ENCODE results near the gene GUF1. TPM values are rescaled to one million over a fixed set of nuclear protein-coding genes. Genes with fewer than 3 reads are reported as not detected.

Gene GUF1
- total RNA-seq, 1 experiment from 2014 or later: 30.5 TPM

DNA sequence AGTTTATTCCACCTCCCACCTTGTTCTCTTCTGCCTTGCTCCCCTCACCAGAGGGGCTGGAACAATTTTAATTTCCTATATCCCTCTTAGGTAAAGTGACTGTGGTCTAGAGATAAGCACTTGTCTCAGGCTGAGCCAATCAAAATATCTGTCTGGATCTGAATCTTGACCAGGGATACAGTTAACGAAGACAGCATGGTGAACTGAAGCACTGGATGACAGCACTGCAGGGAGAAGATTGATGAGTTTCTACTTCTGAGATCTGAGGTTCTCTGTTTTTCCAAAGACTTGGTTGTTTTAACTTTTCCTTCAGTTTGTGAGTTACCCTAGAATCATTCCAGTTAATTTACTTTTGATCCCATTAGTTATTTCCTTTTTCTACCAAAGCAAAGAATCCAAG lies 34.9 kb downstream of the GUF1 start:
- Histone ChIP-seq H2AFZ (ENCODE audit: low read depth, low read length, poor library complexity, severe bottlenecking) (no peak overlapping the region), H3K4me2 (ENCODE audit: low read length) (no peak overlapping the region), H3K4me3 (replicated peaks in 1 of 2; ENCODE audit: low read depth in 1 of 2, low read length in 2 of 2) (no peak overlapping the region), H3K9me3 (ENCODE audit: control insufficient read depth in 1 of 2, insufficient read depth in 1 of 2, low read depth in 1 of 2, low read length in 2 of 2) (no peaks in the 10 kb centered on the region), H3K36me3 (ENCODE audit: control insufficient read depth in 1 of 2, insufficient read depth in 2 of 2, low read length in 2 of 2) (no peaks in the 10 kb centered on the region; a peak in 1 of 4 replicates), H3K4me1 (ENCODE audit: control insufficient read depth in 1 of 2, insufficient read depth in 2 of 2, low read length in 2 of 2) (no peaks in the 10 kb centered on the region), H3K27me3 (ENCODE audit: insufficient read depth, low read length) (no peaks in the 10 kb centered on the region), H3K9me2 (ENCODE audit: insufficient read depth) (no peaks in the 10 kb centered on the region), H4K20me1 (ENCODE audit: insufficient read depth) (no peaks in the 10 kb centered on the region), H3K27ac (ENCODE audit: low read depth, low read length) (no peak overlapping the region), H3K79me2 (ENCODE audit: insufficient read depth, low read length) (peaks cover 24% of the 10 kb centered on the region), H3K9ac (ENCODE audit: low read length) (no peak overlapping the region)
- ChIA-PET CTCF (no interaction called here), RAD21 (ENCODE audit: low non-redundant PET in 1 of 2, low total read pairs in 2 of 2, uncharacterized antibody in 2 of 2, unreplicated experiment in 2 of 2) (no interaction called here), POLR2A (no interaction called here)
- TF ChIP-seq SRF (IDR thresholded peaks at IDR 0.05; ENCODE audit: low read depth): no peak
- ATAC-seq: no peak
- DNase-seq (ENCODE audit: low read depth, low spot score): no peak
- BruUV-seq (replicated peaks): no TSS peak
- intact Hi-C loops (cut with micrococcal nuclease): no loop called here

- ChIA-PET RAD21 (ENCODE audit: low non-redundant PET in 1 of 2, low total read pairs in 2 of 2, uncharacterized antibody in 2 of 2, unreplicated experiment in 2 of 2) (no interaction called here), CTCF (no interaction called here), POLR2A (interaction anchor here (1.1 kb wide), 1 partner anchor 38 kb away, joined by 3 read pairs; the partner anchor contains the start of gene GUF1)
- H3K27ac ChIP-seq (ENCODE audit: low read depth, low read length): no peak overlapping the region
- no peak overlapping the region for H3K9ac ChIP-seq (ENCODE audit: low read length)
- no peak for ATAC-seq
- peaks cover 55% of the 10 kb centered on the region for H3K79me2 ChIP-seq (ENCODE audit: insufficient read depth, low read length)
- DNase-seq (ENCODE audit: low read depth, low spot score): no peak
- intact Hi-C loops (cut with micrococcal nuclease): no loop called here
- TF ChIP-seq RAD21 (IDR thresholded peaks at IDR 0.05; ENCODE audit: low read depth) (no peak), JUND (IDR thresholded peaks at IDR 0.05) (no peak), TCF7L2 (IDR thresholded peaks at IDR 0.05; ENCODE audit: borderline replicate concordance, extremely low read depth, insufficient read depth, insufficient read length) (no peak), ZBTB33 (IDR thresholded peaks at IDR 0.05; ENCODE audit: extremely low read depth, insufficient replicate concordance, low read length) (no peak), YY1 (IDR thresholded peaks at IDR 0.05; ENCODE audit: extremely low read depth, insufficient replicate concordance, low read depth, low read length) (no peak), EZH2phosphoT487 (IDR thresholded peaks at IDR 0.05; ENCODE audit: borderline replicate concordance) (no peak), ZFX (IDR thresholded peaks at IDR 0.05) (no peak), FOSL1 (IDR thresholded peaks at IDR 0.05; ENCODE audit: low read depth) (no peak), SIN3A (IDR thresholded peaks at IDR 0.05; ENCODE audit: low read depth) (no peak)
- H3K27me3 ChIP-seq (ENCODE audit: insufficient read depth, low read length): no peaks in the 10 kb centered on the region
- no peaks in the 10 kb centered on the region for H3K4me1 ChIP-seq (ENCODE audit: control insufficient read depth in 1 of 2, insufficient read depth in 2 of 2, low read length in 2 of 2)
- no peak overlapping the region for H3K4me2 ChIP-seq (ENCODE audit: low read length)
- no peaks in the 10 kb centered on the region; a peak in 1 of 4 replicates for H3K36me3 ChIP-seq (ENCODE audit: control insufficient read depth in 1 of 2, insufficient read depth in 2 of 2, low read length in 2 of 2)
- no TSS peak for BruUV-seq (replicated peaks)
- no peak overlapping the region for H2AFZ ChIP-seq (ENCODE audit: low read depth, low read length, poor library complexity, severe bottlenecking)
- H3K9me3 ChIP-seq (ENCODE audit: control insufficient read depth in 1 of 2, insufficient read depth in 1 of 2, low read depth in 1 of 2, low read length in 2 of 2): no peaks in the 10 kb centered on the region
- no peak overlapping the region for H3K4me3 ChIP-seq (replicated peaks in 1 of 2; ENCODE audit: low read depth in 1 of 2, low read length in 2 of 2)
- no peaks in the 10 kb centered on the region for H3K9me2 ChIP-seq (ENCODE audit: insufficient read depth)
- H4K20me1 ChIP-seq (ENCODE audit: insufficient read depth): no peaks in the 10 kb centered on the region
These were observed 38.4 kb downstream of the GUF1 start for GRCh38 chr4:44716597-44716996.

All from HCT116 (cell line).